H1 (cell line): ENCODE measurements around the gene STAG2. TPM values are rescaled to one million over a fixed set of nuclear protein-coding genes. Genes with fewer than 3 reads are reported as not detected.
"Not testable (repeated sequence)": the region's sequence is repeated elsewhere in the genome, so short reads cannot be mapped to it uniquely, and the experiment has no call there.

Source experiments
- CTCF ChIA-PET: fragments of 300-600 bp; sonication (Branson Sonifier 250); formaldehyde crosslinking; loops from one replicate; lab custom pipeline; 2021; ENCODE audit not compliant: partially characterized antibody; lab: Charles Lee
- POLR2A ChIA-PET: fragments of 300-600 bp; sonication (Branson Sonifier 250); formaldehyde crosslinking; loops from one replicate; lab custom pipeline; 2021; ENCODE audit warnings: inconsistent platforms; ENCODE audit not compliant: partially characterized antibody; lab: Charles Lee
- DNase-seq, 2 experiments: peaks; one replicate each; pipeline versions ENCODE4 v3.0.0 to v3.0.0-alpha.2; 2010 to 2022; ENCODE audit warnings: low spot score in 2 of 2, low read depth in 1 of 2, mixed read lengths in 1 of 2
- FAIRE-seq: peaks from 2 replicates; lab custom pipeline; 2011; peaks lifted over from hg19 to GRCh38; lab: Jason Lieb, UNC
- H2AFZ ChIP-seq: 2 replicates; pipeline ENCODE4 v1.8.1; 2012; ENCODE audit warnings: low read length, inconsistent platforms
- H2AK5ac ChIP-seq: 2 replicates; pipeline ENCODE4 v1.6.1; 2013; ENCODE audit warnings: low read depth, low read length
- H2BK120ac ChIP-seq: replicated peaks from 2 replicates; pipeline ENCODE3; 2013; ENCODE audit warnings: low read depth, low read length, inconsistent platforms
- H2BK12ac ChIP-seq: 2 replicates; pipeline ENCODE4 v1.6.1; 2013; ENCODE audit warnings: low read depth, low read length
- H2BK15ac ChIP-seq: 2 replicates; pipeline ENCODE4 v1.6.1; 2013; ENCODE audit warnings: low read length
- H2BK20ac ChIP-seq: 2 replicates; pipeline ENCODE4 v1.6.1; 2013; ENCODE audit warnings: low read length
- H2BK5ac ChIP-seq: 2 replicates; pipeline ENCODE4 v1.6.1; 2013; ENCODE audit warnings: low read depth, low read length
- H3K14ac ChIP-seq: 2 replicates; pipeline ENCODE4 v1.6.1; 2013; ENCODE audit warnings: inconsistent platforms; ENCODE audit not compliant: insufficient read length
- H3K18ac ChIP-seq: 2 replicates; pipeline ENCODE4 v1.6.1; 2013; ENCODE audit warnings: low read length; ENCODE audit errors: extremely low read depth
- H3K23ac ChIP-seq: 2 replicates; pipeline ENCODE4 v1.6.1; 2013; ENCODE audit warnings: inconsistent platforms; ENCODE audit not compliant: insufficient read length
- H3K23me2 ChIP-seq: 2 replicates; pipeline ENCODE4 v1.6.1; 2013; ENCODE audit warnings: low read depth, low read length
- H3K27ac ChIP-seq: 2 replicates; pipeline ENCODE4 v1.6.1; 2011; ENCODE audit warnings: low read depth, low read length, inconsistent platforms
- H3K27me3 ChIP-seq, 4 experiments: replicated peaks in 1 of 4; 1 replicate in 1 of 4; 2 replicates in 3 of 4; pipeline versions ENCODE4 v1.6.1 to v1.8.1; 2011 to 2013; ENCODE audit warnings: low read length in 3 of 4, mild to moderate bottlenecking in 3 of 4, inconsistent platforms in 2 of 4, mixed read lengths in 2 of 4, moderate library complexity in 1 of 4; ENCODE audit not compliant: control insufficient read depth in 3 of 4, insufficient read depth in 3 of 4; ENCODE audit errors: extremely low read depth in 1 of 4
- H3K36me3 ChIP-seq, 4 experiments: 2 replicates each; pipeline versions ENCODE4 v1.6.1 to v1.8.1; 2011 to 2013; ENCODE audit warnings: mild to moderate bottlenecking in 4 of 4, low read length in 3 of 4, moderate library complexity in 2 of 4, control low read depth in 1 of 4, inconsistent platforms in 1 of 4; ENCODE audit not compliant: insufficient read depth in 4 of 4, control insufficient read depth in 2 of 4
- H3K4ac ChIP-seq: replicated peaks from 2 replicates; pipeline ENCODE3; 2013; ENCODE audit warnings: low read length, low read depth, mixed read lengths, inconsistent platforms; ENCODE audit not compliant: insufficient read length
- H3K4me1 ChIP-seq, 4 experiments: replicated peaks in 1 of 4; 1 replicate in 1 of 4; 2 replicates in 3 of 4; pipeline versions ENCODE4 v1.6.1 to v1.8.1; 2011 to 2013; ENCODE audit warnings: low read length in 3 of 4, inconsistent platforms in 2 of 4, mixed read lengths in 1 of 4; ENCODE audit not compliant: insufficient read depth in 4 of 4, control insufficient read depth in 3 of 4
- H3K4me2 ChIP-seq, 2 experiments: 2 replicates each; pipeline versions ENCODE4 v1.6.1 to v1.8.1; 2011 to 2013; ENCODE audit warnings: low read depth in 2 of 2, low read length in 2 of 2, control low read depth in 1 of 2, inconsistent platforms in 1 of 2, mild to moderate bottlenecking in 1 of 2; ENCODE audit not compliant: insufficient read depth in 1 of 2
- H3K4me3 ChIP-seq, 4 experiments: fragments of 200-600, 300-600 bp in 1 of 4; sonication (generic), shearing (Covaris generic), sonication (Bioruptor Twin) in 1 of 4; 2 replicates each; pipeline versions ENCODE4 v1.5.1 to v1.8.1; 2011 to 2016; ENCODE audit warnings: low read length in 4 of 4, low read depth in 3 of 4, control low read depth in 2 of 4, inconsistent platforms in 2 of 4, mild to moderate bottlenecking in 2 of 4, mixed read lengths in 1 of 4, moderate library complexity in 1 of 4; ENCODE audit not compliant: insufficient read depth in 2 of 4; ENCODE audit errors: extremely low read depth in 1 of 4
- H3K56ac ChIP-seq: replicated peaks from 2 replicates; pipeline ENCODE3; 2013; ENCODE audit warnings: low read depth, mild to moderate bottlenecking, mixed read lengths, low read length, inconsistent platforms; ENCODE audit not compliant: insufficient read length
- H3K79me1 ChIP-seq: 2 replicates; pipeline ENCODE4 v1.6.1; 2013; ENCODE audit warnings: low read depth, low read length, control low read depth
- H3K79me2 ChIP-seq, 2 experiments: 2 replicates each; pipeline versions ENCODE4 v1.6.1 to v1.8.1; 2012 to 2013; ENCODE audit warnings: low read length in 2 of 2, mild to moderate bottlenecking in 2 of 2, inconsistent platforms in 1 of 2; ENCODE audit not compliant: insufficient read depth in 2 of 2, control insufficient read depth in 1 of 2
- H3K9ac ChIP-seq, 4 experiments: replicated peaks in 1 of 4; 1 replicate in 1 of 4; 2 replicates in 3 of 4; pipeline versions ENCODE4 v1.6.1 to v1.8.1; 2011 to 2013; ENCODE audit warnings: low read depth in 3 of 4, low read length in 3 of 4, control low read depth in 2 of 4, mild to moderate bottlenecking in 2 of 4, moderate library complexity in 2 of 4, inconsistent platforms in 1 of 4; ENCODE audit errors: extremely low read depth in 1 of 4
- H3K9me3 ChIP-seq, 2 experiments: 2 replicates each; pipeline versions ENCODE4 v1.6.1 to v1.8.1; 2012 to 2013; ENCODE audit warnings: mild to moderate bottlenecking in 2 of 2, moderate library complexity in 2 of 2, control low read depth in 1 of 2, inconsistent platforms in 1 of 2, low read depth in 1 of 2, low read length in 1 of 2, mixed read lengths in 1 of 2; ENCODE audit not compliant: insufficient read depth in 2 of 2
- H4K20me1 ChIP-seq, 2 experiments: replicated peaks in 1 of 2; 2 replicates each; pipeline versions ENCODE3 to v1.8.1; 2011 to 2013; ENCODE audit warnings: inconsistent platforms in 2 of 2, low read length in 2 of 2, mild to moderate bottlenecking in 1 of 2; ENCODE audit not compliant: insufficient read depth in 2 of 2, control insufficient read depth in 1 of 2
- H4K5ac ChIP-seq: 2 replicates; pipeline ENCODE4 v1.6.1; 2013; ENCODE audit warnings: low read length, low read depth, mixed read lengths, inconsistent platforms; ENCODE audit not compliant: insufficient read length
- H4K8ac ChIP-seq: 2 replicates; pipeline ENCODE4 v1.8.0; 2013; ENCODE audit warnings: mild to moderate bottlenecking, moderate library complexity, low read length, inconsistent platforms; ENCODE audit not compliant: insufficient read depth; ENCODE audit errors: extremely low read depth
- H4K91ac ChIP-seq: replicated peaks from 2 replicates; pipeline ENCODE3; 2013; ENCODE audit warnings: low read length, mixed read lengths, inconsistent platforms; ENCODE audit not compliant: insufficient read length
- WGBS, 2 experiments: shearing (Covaris generic) in 1 of 2; methylation state at CpG; one replicate each; pipeline versions ENCODE4 v1.1.6 to v1.1.7; 2013 to 2015; ENCODE audit warnings: low lambda C conversion rate in 2 of 2, mixed read lengths in 2 of 2, inconsistent platforms in 1 of 2, low coverage in 1 of 2, missing lambda C conversion rate in 1 of 2; ENCODE audit not compliant: insufficient replicate concordance in 2 of 2, insufficient coverage in 1 of 2, insufficient read length in 1 of 2; ENCODE audit errors: extremely low coverage in 1 of 2, missing lambda C conversion rate in 1 of 2; 5-methylcytosine and 5-hydroxymethylcytosine counted together
- polyA plus RNA-seq, 7 experiments: library from polyadenylated mRNA; depleted of rRNA in 3 of 7; stranded (reverse) in 5 of 7; unstranded in 2 of 7; fragments of >200 nt in 5 of 7; fragments of 200-250 nt in 2 of 7; gene quantifications; 1 replicate in 5 of 7; 2 replicates in 1 of 7; 4 replicates in 1 of 7; pipeline versions ENCODE4 v1.2.1 to v1.2.3, GENCODE V29; 2011 to 2013; ENCODE audit warnings: missing spikeins in 2 of 7, mixed read lengths in 2 of 7
- total RNA-seq: library from RNA; stranded (reverse); fragmentation: NEBNext Ultra II Directional; extraction: Animal tissue kit (Norgen Biotek cat#: 25700); gene quantifications from 2 replicates; pipeline ENCODE4 v1.2.1, GENCODE V29; 2021

STAG2 gene
- total and polyA plus RNA-seq, 2 of the 8 experiments (the other 6 are each of a cell fraction or from before 2014, with no cell fraction given) = 20.3 to 94.9 TPM

- H4K20me1 ChIP-seq, H3K56ac ChIP-seq, H3K79me1 ChIP-seq, H3K4ac ChIP-seq, H2BK15ac ChIP-seq, H3K79me2 ChIP-seq, POLR2A ChIA-PET, H3K36me3 ChIP-seq, H3K27me3 ChIP-seq, H4K91ac ChIP-seq, H2BK12ac ChIP-seq, H3K18ac ChIP-seq, H2BK120ac ChIP-seq, FAIRE-seq, H3K4me2 ChIP-seq, H2BK5ac ChIP-seq, H4K5ac ChIP-seq, H4K8ac ChIP-seq, H2AK5ac ChIP-seq, H3K9me3 ChIP-seq, H3K23ac ChIP-seq, H2AFZ ChIP-seq, H3K14ac ChIP-seq, CTCF ChIA-PET, H3K4me3 ChIP-seq, DNase-seq, H2BK20ac ChIP-seq, H3K27ac ChIP-seq, H3K23me2 ChIP-seq, H3K4me1 ChIP-seq, H3K9ac ChIP-seq: not testable (repeated sequence)
- WGBS, 2 experiments = 80% methylated on average over 2 of the region's 5 CpGs; no CpG with 5 or more reads in 1 of the 2 experiments
These were observed 170.9 kb downstream of the STAG2 start for GRCh38 chrX:124132437-124132836.
